Stimulated activated CD8-positive, alpha-beta memory T cell treated with anti-CD3 and anti-CD28 coated beads, Interleukin-15, amount 100 ng/mL, for 1 hour (primary cell): ENCODE measurements around the gene RGS16.
A peak's percentile ranks its signal among the peaks of the same experiment; 100 is the strongest.
"Not testable (repeated sequence)": the region's sequence is repeated elsewhere in the genome, so short reads cannot be mapped to it uniquely, and the experiment has no call there.

ENCODE experiments used
- DNase-seq: peaks from one replicate; pipeline ENCODE4 v3.0.0-alpha.2; 2020; ENCODE audit warnings: low read depth

Gene RGS16, protein sequence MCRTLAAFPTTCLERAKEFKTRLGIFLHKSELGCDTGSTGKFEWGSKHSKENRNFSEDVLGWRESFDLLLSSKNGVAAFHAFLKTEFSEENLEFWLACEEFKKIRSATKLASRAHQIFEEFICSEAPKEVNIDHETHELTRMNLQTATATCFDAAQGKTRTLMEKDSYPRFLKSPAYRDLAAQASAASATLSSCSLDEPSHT

DNA sequence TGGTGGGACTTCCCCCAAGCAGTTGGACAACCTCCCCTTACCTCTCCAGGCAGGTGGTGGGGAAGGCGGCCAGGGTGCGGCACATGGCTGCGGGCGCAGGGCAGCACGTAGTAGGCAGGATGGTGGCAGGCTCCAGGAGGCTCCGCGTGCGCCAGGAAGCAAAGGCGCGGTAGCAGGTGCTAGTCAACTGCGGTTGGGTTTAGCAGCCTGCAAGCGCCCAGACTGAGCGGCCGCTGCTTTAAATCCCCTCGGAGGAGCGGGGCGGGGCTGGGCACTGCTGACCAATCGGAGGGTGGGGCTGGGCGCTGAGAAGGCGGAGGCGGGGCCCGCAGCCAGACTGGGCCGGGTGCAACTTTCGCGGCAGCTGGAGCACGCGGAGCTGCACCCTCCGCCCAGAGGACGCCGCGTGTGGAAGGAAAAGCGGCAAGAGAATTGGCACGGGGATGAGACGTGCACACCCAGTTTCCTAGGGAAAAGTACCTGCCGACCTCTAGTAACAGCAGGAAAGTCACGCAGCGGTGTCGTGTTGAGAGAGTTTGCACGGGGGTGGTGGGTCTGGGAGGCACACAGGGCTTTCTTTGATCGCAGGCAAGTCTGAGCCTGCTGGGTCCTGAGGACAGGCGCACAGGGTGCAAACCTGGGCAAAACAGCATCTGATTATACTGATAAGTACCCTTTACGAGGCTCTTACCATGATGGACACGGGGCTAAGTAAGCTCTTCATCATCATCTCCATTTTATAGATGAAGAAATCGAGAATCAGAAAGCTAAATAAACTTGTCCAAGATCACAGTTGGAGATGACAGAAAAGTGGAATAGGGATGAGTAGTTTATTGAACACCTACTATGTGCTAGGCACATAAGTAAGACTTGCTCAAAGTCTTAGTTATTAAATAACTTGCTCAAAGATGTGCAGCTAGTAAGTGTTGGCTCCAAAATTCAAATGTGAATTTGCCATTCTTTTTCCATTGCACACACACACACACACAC lies at the start of gene RGS16:
RGS16 (minus strand) TSS at position 215 of the 990 bp plus-strand sequence; CDS start at position 85, 130 bp downstream.
- peak; percentile 71 for DNase-seq

DNA sequence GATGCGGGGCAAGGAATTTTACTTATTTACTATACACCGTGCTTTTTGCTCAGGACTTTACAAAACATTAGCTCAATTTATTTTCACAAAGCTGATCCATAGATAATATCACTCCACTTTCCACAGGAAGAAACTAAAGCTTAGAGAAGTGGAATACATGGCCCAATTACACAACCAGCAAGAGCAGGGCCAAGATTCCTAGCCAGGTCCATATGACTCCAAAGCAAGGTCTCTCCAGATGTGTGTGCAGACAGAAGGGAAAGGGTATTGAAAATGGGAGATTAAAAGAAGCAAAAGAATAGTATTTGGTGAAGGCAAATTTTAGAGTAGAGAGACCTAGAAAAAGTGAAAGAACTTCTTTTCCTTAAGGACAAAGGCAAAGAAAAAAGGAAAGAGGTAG lies 49.8 kb upstream of the RGS16 start:
- DNase-seq, result no peak

- no peak for DNase-seq
These were observed 48.7 kb upstream of the RGS16 start for GRCh38 chr1:182652933-182653332.

GRCh38 chr1:182651339-182651724 lies 47.1 kb upstream of the RGS16 start:
- no peak for DNase-seq

GRCh38 chr1:182650678-182651338 lies 46.6 kb upstream of the RGS16 start:
- DNase-seq, result no peak

DNA sequence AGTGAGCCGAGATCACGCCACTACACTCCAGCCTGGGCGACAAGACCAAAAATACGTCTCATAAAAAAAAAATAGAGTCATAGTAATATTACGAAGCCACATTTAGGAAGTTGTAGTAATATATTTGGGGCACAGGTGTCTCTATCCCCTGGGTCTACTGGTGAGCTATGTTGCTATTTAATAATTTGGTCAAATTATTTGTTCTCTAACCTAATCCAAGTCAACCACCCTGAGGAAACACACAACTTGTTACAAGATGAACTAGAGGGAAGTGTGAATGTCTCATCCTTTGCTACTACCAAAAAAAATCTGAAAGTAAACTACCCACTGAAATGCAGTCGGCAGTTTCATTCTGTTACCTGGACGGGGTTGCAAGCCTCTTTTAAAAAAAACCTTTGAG lies 44.9 kb upstream of the RGS16 start:
- no peak for DNase-seq

- no peak for DNase-seq
These were observed 42.5 kb upstream of the RGS16 start for GRCh38 chr1:182646739-182647138.

DNA sequence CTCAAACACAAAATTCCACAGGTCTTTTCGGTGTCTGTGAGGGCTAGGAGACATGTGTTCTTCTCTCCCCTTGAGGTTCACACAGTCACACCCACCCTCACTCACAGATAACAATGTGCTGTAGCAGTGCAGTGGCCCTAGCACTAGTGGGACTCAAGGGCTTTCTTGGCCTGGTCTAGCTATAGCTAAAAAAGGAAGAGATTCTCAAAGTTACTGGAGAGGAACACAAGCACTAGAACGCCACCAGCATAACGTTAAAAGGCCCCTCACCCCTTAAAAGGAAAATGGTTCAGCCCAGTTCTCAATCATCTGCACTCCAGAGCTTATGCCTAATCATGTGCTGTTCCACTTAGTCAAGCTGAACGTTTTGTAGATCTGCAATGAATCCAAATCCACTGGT lies 40.7 kb upstream of the RGS16 start:
- DNase-seq, result no peak

- no peak for DNase-seq
These were observed 39.5 kb upstream of the RGS16 start for GRCh38 chr1:182643699-182644098.

DNA sequence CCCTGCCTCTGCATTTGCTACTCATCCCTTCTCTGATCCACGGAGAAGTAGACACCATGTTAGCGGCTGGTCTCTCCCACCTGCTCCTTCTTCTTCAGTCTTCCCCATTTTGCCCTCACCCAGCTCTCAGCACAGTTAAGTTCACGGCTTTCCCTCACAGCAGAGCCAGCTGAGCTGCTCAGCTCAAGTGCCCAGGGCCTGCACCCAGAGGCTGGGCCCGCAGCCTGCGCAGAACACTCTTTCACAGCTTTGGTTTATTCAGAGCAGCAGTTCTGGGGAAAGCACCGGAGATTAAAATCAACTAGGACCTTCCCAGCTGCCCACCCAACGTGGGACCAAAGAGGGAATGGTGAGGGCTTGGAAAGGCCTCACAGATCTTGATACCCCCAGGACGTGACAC lies 38.3 kb upstream of the RGS16 start:
- DNase-seq, result no peak

DNA sequence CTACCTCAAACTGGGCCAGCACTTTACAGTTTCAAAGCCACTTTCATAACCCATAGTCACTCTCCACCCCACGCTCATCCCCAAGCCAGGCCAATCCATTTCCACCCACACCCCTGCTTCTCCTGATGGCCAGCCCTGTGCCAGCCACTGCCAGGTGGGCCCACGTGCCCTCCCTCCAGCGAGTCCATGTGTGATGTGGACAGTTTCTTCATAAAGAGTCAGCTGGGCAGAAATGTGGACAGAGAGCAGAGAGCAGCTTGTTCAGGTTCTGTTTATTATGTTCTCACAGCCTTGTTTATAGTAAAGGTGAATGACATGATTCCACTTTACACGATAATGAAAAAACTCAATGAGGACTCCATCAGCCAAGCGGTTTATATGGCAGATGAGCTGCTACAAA lies 37.4 kb upstream of the RGS16 start:
- DNase-seq, result no peak

- DNase-seq, result no peak
These were observed 35.1 kb upstream of the RGS16 start for GRCh38 chr1:182639330-182639729.

DNA sequence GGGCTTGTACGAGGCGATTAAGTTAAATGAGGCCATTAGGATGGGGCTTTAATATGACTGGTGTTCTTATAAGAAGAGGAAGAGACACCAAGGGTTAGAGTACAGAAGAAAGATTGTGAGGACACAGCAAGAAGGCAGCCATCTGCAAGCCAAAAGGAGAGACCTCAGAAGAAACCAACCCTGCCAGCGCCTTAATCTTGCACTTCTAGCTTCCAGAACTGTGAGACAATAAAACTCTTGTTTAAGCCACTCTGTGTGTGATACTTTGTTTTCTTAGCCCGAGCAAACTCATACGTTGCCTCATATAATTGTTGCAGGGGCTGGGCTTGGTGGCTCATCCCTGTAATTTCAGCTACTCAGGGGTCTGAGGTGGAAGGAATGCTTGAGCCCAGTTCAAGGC lies 33.6 kb upstream of the RGS16 start:
- no peak for DNase-seq

- DNase-seq, result no peak
These were observed 31.7 kb upstream of the RGS16 start for GRCh38 chr1:182635871-182636270.

DNA sequence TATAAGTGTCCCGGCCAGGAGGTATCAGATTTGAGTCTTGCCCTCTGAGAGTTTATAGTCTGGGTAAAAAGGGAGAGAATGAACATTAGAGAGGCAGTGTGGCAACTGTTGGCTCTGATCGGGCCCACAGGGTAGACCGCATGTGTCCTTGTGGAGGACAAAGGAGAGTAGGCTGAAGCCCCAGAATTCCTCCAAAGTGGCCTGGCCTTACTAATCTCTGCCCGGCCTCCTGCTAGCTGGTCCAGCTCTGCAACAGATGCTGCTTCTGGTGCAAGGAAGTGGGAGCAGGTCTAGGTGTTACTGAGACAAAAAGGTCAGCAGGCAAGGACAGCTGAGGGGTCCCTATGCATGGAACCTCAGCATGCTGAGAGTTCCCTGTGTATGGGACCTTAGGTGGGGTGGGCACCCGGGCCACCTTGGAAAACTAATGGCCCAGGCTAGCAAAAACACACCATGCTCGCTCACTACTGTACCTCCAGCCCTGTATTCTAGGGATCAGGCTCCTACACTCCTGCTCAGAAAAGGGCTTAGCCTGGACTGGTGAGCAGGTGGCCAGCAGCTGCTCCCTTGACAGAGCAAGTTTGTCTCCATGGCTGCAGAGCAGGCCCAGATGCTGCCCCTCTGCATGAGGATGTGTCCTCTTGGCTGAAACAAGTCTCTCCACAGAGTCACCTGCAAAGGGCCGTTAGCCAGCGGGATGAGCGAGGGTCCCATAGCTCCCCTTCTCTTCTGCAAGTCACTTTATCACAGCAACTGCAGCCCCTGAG lies 30.3 kb upstream of the RGS16 start:
- DNase-seq, result no peak

GRCh38 chr1:182633657-182634281 lies 29.6 kb upstream of the RGS16 start:
- DNase-seq, result no peak

GRCh38 chr1:182633031-182633430 lies 28.8 kb upstream of the RGS16 start:
- DNase-seq, result no peak

GRCh38 chr1:182632441-182632857 lies 28.3 kb upstream of the RGS16 start:
- not testable (repeated sequence) for DNase-seq

GRCh38 chr1:182631954-182632353 lies 27.8 kb upstream of the RGS16 start:
- DNase-seq, result no peak

- no peak for DNase-seq
These were observed 27.0 kb upstream of the RGS16 start for GRCh38 chr1:182631053-182631677.

- DNase-seq, result no peak
These were observed 26.4 kb upstream of the RGS16 start for GRCh38 chr1:182630586-182630985.
